ENCODE data around the gene AGAP3.

GRCh38 chr7:151091003-151091402, 4.7 kb downstream of the AGAP3 start:
- TF ChIP-seq CTCF (IDR thresholded peaks at IDR 0.05; ENCODE audit: low read depth, low read length, missing input control) (no peak), YY1 (IDR thresholded peaks at IDR 0.05) (no peak), ZBTB33 (IDR thresholded peaks at IDR 0.05) (no peak), FOXA1 (IDR thresholded peaks at IDR 0.05) (no peak), EGR1 (IDR thresholded peaks at IDR 0.05; ENCODE audit: low read depth in 2 of 2) (no peak), SP1 (IDR thresholded peaks at IDR 0.05) (no peak), JUND (IDR thresholded peaks at IDR 0.05) (no peak), TAF1 (conservative IDR thresholded peaks at IDR 0.05) (no peak), NR2F2 (IDR thresholded peaks at IDR 0.05) (no peak)
- TF ChIP-seq, protein P1, sequence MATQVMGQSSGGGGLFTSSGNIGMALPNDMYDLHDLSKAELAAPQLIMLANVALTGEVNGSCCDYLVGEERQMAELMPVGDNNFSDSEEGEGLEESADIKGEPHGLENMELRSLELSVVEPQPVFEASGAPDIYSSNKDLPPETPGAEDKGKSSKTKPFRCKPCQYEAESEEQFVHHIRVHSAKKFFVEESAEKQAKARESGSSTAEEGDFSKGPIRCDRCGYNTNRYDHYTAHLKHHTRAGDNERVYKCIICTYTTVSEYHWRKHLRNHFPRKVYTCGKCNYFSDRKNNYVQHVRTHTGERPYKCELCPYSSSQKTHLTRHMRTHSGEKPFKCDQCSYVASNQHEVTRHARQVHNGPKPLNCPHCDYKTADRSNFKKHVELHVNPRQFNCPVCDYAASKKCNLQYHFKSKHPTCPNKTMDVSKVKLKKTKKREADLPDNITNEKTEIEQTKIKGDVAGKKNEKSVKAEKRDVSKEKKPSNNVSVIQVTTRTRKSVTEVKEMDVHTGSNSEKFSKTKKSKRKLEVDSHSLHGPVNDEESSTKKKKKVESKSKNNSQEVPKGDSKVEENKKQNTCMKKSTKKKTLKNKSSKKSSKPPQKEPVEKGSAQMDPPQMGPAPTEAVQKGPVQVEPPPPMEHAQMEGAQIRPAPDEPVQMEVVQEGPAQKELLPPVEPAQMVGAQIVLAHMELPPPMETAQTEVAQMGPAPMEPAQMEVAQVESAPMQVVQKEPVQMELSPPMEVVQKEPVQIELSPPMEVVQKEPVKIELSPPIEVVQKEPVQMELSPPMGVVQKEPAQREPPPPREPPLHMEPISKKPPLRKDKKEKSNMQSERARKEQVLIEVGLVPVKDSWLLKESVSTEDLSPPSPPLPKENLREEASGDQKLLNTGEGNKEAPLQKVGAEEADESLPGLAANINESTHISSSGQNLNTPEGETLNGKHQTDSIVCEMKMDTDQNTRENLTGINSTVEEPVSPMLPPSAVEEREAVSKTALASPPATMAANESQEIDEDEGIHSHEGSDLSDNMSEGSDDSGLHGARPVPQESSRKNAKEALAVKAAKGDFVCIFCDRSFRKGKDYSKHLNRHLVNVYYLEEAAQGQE (IDR thresholded peaks at IDR 0.05): no peak
- TF ChIP-seq, protein P2, sequence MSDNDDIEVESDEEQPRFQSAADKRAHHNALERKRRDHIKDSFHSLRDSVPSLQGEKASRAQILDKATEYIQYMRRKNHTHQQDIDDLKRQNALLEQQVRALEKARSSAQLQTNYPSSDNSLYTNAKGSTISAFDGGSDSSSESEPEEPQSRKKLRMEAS (IDR thresholded peaks at IDR 0.05): no peak
